GM19463 (cell line): ENCODE data around the gene MREG.
"Not testable (repeated sequence)": the region's sequence is repeated elsewhere in the genome, so short reads cannot be mapped to it uniquely, and the experiment has no call there.

Experiments used
- ATAC-seq: cut with Tn5 transposase; IDR thresholded peaks from one replicate; pipeline ENCODE4 v1.9.1; 2021; ENCODE audit warnings: mild to moderate bottlenecking, moderate library complexity; ENCODE audit not compliant: unreplicated experiment

The MREG gene

DNA sequence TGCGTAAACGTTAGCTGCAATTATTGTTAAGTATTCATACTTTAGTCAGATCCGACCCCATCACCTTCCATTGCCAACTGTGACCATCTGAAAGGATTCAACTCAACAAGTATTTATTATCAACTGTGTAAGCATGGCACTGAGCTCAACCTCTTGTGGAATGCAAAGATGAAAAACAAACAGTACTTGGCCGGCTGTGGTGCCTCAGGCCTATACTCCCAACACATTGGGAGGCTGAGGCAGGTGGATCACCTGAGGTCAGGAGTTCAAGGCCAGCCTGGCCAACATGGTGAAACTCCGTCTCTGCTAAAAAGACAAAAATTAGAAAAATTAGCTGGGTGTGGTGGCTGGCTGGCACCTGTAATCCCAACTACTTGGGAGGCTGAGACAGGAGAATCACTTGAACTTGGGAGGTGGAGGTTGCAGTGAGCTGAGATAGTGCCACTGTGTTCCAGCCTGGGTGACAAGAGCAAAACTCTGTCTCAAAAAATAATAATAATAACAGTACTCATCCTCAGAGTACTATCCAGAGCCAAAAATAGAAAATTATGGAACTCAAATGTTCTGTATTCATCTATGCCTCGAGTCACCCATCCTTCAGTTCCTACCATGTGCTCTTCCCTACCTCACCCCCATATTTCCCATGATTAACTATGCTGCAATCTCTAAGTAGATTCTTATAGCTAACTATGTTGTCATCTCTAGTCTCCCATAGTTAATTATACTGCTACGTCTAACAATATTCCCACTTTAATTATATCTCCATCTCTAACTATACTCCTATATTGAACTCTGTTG lies 8.6 kb upstream of the MREG start:
- no peak for ATAC-seq

DNA sequence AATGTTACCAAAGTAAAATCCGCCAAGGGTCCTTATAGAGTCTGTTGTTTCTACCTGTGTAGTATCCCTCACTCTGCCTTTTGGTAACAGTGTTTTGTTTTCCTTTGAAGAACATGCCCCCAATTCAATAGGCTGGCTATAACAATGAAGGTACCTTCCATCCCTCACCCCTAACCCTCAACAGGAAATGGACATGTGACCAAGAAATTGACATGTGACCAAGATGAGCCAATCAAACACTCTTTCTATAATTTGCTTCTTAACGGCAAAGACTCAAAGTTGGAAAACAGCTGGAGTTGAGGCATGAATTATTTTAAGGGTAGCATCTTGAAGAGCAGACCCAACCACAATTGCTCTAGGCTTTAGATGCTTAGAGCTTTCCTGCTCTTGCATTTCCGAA lies 5.4 kb upstream of the MREG start:
- no peak for ATAC-seq

DNA sequence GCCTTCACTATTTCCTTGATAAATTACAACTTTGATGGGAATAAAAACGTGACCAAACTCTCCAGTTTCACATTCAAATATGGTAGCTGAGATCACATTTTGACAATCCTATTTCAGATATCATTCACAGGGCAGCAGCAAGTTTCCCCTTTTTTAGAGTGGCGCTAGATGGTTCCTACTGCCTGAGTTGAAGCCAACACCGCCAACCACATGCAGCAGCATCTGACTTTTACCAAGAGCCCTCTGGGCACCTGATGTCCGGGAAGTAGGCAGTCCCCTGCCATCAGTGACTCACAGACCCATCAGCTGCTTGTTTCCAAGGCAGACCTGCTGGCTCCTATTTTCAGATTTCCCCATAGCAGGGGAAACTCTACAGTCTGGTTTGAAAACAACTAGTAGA lies 4.0 kb upstream of the MREG start:
- peak; percentile 46 for ATAC-seq

DNA sequence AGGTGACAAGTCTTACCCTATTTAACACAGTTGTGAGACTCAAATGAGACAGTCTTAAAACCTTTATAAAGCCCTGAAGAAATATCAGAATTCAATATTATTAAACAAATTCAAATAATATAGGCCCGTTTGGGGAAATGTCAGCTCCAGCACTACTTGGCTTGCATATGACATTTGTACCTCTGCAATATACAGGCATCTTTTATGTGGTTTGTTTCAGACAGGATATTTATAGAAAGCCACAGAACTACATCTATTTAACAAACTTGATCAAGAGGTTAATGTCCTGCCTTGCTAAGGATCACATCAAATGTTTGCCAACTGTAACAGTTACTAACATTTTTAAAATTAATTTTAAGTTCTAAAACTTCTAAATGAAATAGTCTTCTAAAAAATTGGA lies 3.2 kb upstream of the MREG start:
- ATAC-seq = no peak

DNA sequence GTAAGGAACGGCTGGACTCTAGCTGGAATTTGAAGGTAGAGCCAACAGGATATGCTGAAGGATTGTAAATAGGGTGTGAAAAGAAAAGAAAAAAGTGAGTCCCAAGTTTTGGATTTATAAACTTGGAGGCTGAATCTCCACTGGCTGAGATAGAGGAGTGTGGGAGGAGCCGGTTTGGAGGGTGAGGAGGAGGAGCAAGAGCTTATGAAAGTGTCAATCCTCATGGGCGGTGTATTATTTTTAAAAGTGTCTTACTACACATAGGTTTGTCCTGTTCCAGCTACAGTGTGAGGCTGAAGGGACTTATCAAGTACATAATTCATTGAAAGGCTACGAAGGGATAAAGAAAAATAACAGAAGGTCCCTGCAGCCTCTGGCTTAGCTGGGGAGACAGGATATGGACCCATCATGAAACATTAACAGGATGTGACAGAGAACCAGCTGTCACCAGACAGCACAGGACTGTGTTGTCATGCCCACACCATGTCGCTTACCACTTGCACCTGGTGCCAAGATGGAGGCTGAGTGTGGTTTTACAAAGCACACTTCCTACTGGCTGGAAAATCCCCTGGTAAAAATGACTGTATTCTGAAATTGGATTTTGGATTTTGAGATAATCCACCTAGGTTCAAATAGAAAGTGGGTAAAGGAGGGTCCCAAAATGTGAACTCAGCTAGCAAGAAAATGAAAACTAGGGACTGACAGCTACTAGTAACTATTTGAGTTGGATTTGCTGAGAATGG lies 2.5 kb upstream of the MREG start:
- ATAC-seq = peak; percentile 79

DNA sequence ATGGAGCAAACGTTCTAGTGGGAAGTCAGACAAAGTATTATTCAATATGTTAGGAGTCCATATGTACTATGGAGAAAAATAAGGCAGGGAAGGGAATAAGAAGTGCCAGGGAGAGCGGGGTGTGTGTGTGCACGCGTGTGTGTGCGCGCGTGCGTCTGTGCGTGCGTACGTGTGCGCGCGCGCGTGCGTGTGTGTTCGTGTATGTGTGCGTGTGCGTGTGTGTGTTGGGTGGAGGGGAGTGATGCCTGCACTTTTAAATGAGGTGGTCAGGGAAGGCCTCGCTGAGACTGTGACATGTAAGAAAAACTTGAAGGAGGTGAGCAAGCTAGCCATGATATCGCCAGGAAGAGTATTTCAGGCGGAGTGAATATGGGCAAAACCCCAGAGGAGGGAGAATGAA lies 1.6 kb upstream of the MREG start:
- no peak for ATAC-seq

DNA sequence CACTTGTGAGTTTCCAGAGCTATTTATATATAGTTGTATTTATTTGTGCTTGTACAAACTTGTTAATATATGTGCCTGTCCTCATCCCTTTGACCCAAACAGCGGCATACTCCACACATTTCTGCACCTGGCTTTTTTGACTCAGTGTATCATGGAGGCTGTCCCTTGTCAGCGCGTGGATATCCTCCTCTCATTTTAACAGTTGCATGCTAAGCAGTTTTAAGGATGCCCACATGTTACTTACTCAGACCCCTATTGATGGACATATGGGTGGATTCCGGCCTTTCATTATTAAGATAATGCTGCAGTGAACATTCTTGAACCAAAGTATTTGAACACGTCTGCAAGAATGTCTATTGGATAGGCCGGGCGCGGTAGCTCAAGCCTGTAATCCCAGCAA lies 655 bp upstream of the MREG start:
- ATAC-seq = no peak

DNA sequence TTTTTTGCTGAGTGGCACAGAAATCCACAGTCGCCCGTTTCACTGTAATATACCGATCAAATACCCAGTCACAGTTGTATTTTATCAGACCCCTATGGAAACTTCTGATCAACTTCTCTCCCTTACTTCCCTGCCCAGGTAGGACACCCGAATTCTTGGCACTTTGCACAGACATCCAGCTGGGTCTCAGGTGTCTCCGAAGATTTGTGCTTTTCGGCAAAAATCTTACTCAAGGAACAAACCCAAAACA lies 596 bp downstream of the MREG start:
- no peak for ATAC-seq

DNA sequence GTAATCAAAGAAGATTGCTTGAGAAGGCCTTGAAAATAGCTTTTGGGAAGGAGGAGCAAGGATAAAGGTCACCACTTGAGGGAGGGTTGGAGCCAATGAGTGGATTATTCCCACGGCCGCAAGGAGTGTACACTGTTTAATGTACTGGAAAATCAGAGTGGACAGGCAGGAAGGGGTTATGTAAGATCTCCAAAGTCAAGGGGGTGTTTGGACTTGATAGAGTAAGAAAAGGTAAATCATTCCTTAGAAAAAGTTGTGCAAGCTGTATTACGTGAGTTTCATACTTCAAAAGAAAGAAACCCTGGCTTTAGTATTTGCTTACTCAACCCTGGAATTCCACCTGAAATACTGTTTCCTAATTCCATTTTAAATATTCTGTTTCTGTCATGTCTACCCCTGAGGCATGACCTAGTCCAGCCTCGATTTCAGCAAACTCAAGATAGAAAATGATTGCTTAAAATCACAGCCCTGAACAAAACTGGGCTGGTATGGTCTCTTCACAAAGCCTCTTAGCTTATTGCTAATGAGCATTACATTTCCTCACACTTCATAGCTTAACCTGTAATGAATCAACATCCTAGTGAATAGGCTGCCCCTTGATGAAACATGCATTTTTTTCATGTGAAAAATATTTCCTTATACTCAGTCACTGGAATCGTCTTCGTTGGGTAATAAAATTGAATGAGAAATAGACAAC lies 1.1 kb downstream of the MREG start:
- no peak for ATAC-seq

DNA sequence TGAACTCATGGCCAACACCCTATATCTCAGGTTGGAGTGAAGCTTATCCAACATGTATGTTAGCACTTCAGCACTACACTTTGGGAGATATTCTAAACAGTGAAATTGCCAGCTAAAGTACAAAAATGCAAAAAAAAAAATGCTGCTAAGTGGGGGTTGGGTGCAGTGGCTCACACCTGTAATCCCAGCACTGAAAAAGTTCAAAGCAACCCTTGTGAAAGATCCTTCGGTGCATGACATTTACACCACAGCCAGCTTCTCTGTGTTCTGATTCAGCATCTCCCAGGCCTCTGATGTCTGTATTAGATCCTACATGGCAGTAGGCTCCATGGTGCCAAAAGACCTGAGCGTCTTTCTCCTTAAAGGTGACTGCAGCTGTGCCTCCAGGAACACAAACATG lies 4.1 kb downstream of the MREG start:
- ATAC-seq = not testable (repeated sequence)

DNA sequence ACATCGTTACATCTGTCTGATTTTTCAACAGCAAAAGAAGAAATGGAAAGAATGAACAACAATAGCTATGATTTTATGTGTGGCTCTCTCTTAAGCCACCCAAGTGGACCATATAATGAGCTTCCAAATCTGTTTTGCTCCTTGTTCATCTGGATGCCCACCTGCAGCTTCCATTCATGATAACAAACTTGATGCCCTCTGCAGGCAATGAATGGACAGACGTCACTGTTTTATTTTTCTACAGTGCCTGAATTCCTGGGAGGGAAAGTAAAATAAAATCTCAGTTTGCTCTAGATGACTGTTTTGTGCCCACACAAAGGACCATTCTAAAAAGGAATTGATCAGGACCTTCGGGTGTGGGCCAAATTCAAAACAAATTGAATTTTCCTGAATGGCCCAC lies 5.0 kb downstream of the MREG start:
- ATAC-seq = no peak

DNA sequence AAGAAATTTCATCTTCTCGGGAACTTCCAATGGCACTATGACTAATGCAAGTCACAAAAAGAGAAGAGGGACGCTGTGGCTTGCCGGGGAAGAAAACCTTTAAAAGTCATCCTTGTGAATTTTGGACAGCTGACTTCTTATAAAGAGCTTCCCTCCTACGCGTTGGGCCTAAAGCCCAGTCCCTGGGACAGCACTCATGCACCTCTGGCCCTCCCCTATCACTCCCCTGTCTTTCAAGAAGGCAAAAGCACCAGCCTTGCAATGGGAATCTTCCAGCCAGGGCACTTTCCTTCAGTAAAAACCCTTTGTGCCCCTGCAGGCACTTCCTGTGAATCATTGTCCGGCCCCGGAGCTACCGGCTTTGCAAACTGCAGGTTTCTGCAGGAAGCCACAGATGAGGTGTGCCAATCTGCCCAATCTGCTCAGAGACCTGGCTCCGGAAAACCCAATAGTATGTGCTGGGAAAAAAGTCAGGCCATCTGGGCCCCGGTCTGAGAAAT lies 7.1 kb downstream of the MREG start:
- peak; percentile 52 for ATAC-seq

DNA sequence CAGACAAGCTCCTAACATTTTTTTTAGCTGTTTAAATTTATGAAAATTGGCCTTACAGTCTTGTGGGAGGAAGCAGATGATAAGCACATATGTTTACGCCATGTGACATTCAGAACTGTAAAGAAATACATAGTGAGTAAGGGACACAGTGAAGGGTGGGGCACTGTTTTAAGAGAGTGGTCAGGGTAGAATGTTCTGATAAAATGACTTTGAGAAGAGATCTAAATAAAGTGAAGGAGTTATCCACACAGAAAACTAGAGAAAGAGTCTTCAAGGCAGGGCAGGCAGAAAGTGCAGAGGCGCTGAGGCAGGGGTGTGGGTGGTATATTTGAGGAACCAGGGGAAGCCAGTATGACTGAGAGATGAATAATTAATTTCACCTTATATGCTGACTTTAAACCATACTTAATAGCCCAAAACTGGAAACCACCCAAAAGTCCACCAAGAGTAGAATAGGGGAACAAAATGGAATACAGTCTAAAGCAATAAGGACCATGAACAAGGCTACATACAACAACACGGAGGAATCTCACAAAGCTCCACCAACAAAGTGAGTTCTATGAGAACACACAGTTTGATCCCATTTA lies 8.6 kb downstream of the MREG start:
- ATAC-seq = peak; percentile 23

DNA sequence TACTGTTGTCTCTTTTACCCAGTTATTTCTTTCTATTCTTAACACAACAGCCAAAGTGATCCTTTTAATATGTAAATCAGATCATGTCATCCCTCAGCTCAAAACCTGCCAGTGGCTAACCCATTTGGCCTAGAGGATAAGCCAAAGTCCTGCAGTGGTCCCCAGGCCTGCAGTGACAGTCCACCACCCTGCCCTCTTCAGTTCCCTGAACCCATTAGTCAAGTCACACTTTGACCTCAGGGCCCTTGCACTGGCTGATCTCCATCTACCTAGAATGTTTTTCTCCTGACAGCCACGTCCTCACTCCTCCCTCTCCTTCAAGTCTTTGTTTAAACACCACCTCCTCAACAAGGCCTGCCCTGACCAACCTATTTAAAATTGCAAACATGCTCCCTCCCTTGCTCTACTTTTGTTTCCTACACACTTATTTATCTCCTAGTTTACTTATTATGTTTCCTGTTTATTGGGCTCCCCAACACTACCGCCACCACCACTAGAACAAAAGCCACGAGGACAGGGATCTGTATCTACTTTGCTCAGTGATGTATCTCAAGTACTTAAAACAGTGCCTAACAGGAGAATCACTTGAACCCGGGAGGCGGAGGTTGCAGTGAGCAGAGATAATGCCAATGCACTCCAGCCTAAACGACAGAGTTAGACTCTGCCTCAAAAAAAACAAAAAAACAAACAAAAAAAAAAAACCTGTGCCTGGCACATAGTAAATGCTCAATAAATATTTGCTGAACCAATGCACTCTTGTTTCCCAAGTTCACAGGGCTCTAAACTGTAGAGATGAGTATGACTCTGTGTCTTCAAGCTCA lies 9.3 kb downstream of the MREG start:
- no peak for ATAC-seq

DNA sequence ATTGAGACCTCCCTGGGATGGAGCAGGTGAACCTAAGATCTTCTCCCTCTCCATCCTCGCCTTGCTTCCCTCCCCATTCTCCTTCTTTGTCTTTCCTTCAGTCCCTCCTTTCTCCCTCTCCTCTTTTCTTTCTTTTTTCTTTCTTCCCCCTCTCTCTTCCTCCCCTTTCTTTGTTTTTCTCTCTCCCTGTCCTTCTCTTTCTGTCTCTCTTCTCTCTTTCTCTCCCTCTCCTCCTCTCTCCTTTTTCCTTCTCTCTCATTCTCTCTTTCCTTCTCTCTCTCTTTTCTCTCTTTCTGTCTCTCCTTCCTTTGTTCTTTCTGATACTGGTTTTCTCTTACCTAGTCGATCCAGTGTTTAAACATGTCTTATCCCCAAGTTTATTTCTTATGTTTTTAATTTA lies 10.7 kb downstream of the MREG start:
- ATAC-seq = no peak

DNA sequence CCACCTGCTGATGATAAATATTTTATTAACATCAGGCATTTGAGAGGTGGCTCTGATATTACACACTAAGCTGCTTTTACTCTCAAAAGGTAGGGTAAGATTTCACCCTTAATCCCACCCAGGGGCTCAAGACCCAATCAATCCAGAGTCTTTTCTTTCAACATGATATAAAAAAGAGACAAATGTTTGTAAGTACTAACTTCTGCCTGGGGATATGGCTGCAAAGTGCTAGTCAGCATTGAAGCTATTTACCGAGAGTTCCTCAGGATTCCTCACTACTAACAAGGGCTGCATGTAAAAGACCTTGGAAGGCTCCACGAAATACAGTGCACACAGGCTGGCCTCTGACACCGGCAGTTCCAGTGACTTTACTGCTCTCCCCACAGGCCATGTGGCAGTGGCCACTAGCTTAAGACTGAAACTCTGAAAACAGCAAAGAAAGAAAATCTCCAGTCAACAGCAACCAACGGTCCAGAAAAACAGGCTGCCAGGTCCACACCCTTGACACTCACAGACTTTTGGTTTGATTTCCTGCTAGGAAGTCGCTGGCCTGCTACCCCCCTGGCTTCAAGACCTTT lies 11.2 kb downstream of the MREG start:
- no peak for ATAC-seq

DNA sequence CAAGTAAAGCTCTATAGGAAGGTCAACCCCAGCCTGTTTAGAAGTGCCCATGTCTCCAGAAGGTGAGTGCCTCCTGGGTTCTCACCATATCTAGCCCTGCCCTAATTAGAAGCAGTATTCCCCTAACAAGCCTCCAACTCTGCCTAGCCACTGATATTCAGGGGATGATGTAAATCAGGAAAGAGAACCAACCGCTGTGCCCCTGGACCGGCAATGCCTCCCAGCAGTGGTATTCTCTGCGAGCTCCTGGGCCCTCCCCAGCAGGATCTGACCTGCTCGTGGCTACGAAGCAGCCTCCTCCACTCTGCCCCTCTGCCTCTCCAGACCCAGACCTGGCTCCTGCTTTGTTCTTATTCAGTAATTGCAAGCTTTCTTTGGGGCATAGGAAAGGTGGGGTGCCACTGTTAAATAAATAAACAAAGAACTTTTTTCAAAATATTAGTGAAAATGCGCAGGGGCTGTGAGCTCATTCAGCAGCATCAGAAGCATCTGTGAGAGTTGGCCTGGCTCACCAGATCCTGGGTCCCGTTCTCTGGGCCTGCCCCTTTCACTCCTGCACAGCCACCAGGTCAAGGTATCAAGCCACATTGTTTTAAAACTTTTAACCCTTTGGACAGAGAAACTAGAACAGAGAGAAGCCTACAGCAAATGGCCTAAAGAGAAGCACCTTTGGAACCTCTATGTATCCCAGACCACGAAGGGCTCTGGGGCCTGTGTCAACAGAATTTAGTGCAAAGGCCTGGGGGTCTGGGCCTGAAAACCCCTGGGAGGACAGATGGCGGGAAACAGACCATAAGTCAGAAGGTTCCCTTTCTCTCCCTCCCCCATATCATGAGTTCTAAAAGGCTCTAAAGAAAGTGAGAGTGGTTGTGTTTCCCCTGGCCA lies 11.9 kb downstream of the MREG start:
- peak; percentile 29 for ATAC-seq

DNA sequence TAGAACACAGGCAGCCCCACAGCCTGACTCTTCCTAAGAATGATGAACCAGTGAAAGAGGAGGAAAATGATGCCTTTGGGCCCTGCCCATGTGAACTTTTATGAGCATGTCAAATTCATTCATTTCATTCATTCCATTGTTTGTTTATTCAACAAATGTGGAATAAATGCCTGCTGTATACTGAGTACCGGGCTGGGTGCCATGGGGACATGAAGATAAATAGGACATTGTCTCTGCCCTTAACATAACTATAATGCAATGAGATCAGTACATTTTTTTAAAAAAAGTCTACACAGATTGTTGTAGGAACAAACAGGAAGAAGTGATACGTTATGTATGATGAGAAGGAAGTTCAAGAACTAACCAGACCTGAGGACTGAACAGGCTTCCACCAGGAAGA lies 14.7 kb downstream of the MREG start:
- no peak for ATAC-seq

DNA sequence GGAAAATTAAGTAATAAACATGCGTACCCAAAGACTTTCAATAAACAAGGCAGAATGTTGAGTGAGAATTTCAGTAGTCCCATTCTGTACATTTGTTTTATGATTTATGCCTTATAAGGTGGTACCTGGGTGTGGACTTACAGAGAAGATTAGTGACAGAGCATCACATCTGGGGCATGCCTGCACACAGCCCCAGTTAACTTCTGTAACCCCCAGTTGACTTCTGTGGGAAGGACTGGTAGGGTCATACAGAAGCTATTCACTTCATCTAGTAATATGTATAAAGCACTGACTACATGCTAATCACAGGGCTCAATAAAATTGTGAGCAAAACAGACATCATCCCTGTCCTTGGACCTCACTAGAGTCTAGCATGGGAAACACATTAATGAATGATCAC lies 16.1 kb downstream of the MREG start:
- ATAC-seq = no peak
